Measurements from ENCODE around the gene RITA1.

Gene RITA1

DNA sequence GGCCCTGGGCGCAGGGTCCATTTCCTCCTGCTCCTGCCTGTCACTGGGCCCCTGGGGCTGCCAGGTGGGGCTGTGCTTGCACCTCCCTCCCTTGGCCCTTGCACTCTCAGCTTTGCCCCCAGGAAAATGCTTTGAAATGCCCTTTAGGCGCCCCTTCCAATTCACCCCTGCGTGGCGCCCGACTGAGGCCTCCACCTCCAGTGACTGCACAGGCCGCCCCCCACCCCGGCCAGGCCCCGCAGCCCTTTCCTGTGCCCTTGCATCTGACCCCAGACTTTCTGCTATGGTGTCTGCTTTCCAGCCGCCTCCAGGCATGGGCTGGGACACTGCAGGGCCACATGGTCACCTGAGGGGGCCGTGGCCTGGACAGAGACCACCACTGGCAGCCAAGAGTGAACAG is 17.7 kb upstream of the RITA1 start:
- no peaks in the 10 kb centered on the region for H3K9me3 ChIP-seq (ENCODE audit: insufficient read depth, low read depth, low read length)
- H3K4me3 ChIP-seq (ENCODE audit: low read length) = no peak overlapping the region
- WGBS = 94% methylated on average over 10 of the region's 10 CpGs
- peaks cover 91% of the 10 kb centered on the region for H3K36me3 ChIP-seq (ENCODE audit: insufficient read depth, low read length)
- no peak overlapping the region for H3K9ac ChIP-seq (ENCODE audit: low read depth, low read length)
- no peaks in the 10 kb centered on the region for H3K27me3 ChIP-seq (ENCODE audit: insufficient read depth, low read length)
- H3K4me1 ChIP-seq (ENCODE audit: insufficient read depth, low read length) = no peaks in the 10 kb centered on the region
- no peak overlapping the region for H3K27ac ChIP-seq (ENCODE audit: low read depth, low read length)

DNA sequence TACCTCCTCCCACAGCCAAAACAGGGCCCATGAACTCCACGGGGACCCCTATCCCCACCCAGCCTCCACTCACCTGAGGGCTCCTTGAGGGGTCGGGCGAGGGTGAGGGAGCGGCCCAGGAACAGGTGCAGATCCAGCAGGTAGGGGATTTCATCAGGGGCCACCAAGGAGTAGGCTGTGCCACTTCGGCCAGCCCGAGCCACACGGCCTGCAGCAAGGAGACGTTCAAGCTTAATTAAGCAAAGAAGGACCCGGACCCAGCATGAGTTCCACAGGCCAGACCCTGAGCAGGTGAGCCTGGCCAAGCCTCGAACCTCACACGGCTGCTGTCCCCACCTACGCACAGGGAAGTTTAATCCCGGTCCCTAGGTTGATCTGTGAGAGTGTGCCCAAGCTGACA is 15.8 kb upstream of the RITA1 start:
- 95% methylated on average over 13 of the region's 13 CpGs for WGBS
- no peaks in the 10 kb centered on the region for H3K27me3 ChIP-seq (ENCODE audit: insufficient read depth, low read length)
- H3K36me3 ChIP-seq (ENCODE audit: insufficient read depth, low read length) = peaks cover 98% of the 10 kb centered on the region
- H3K9ac ChIP-seq (ENCODE audit: low read depth, low read length) = no peak overlapping the region
- H3K4me3 ChIP-seq (ENCODE audit: low read length) = no peak overlapping the region
- no peaks in the 10 kb centered on the region for H3K4me1 ChIP-seq (ENCODE audit: insufficient read depth, low read length)
- no peak overlapping the region for H3K27ac ChIP-seq (ENCODE audit: low read depth, low read length)
- H3K9me3 ChIP-seq (ENCODE audit: insufficient read depth, low read depth, low read length) = no peaks in the 10 kb centered on the region

DNA sequence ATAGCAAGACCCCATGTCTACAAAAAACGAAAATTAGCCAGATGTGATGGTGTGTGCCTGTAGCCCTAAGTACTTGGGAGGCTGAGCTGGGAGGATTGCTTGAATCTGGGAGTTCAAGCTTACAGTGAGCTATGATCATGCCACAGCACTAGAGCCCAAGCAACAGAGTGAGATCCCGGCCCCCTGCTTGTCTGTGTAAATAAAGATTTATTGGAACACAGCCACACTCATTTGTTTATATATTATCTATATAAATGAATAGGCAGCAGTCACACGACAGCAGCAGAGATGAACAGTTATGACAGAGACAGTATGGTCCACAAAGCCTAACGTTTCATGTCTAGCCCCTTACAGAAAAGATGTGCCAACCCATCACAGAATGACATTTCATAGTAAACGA is 15.1 kb upstream of the RITA1 start:
- H3K27me3 ChIP-seq (ENCODE audit: insufficient read depth, low read length) = no peaks in the 10 kb centered on the region
- WGBS = 98% methylated on average over 3 of the region's 5 CpGs
- H3K4me1 ChIP-seq (ENCODE audit: insufficient read depth, low read length) = no peaks in the 10 kb centered on the region
- H3K36me3 ChIP-seq (ENCODE audit: insufficient read depth, low read length) = peaks cover 96% of the 10 kb centered on the region
- no peak overlapping the region for H3K4me3 ChIP-seq (ENCODE audit: low read length)
- H3K9me3 ChIP-seq (ENCODE audit: insufficient read depth, low read depth, low read length) = no peaks in the 10 kb centered on the region
- H3K27ac ChIP-seq (ENCODE audit: low read depth, low read length) = no peak overlapping the region
- H3K9ac ChIP-seq (ENCODE audit: low read depth, low read length) = no peak overlapping the region

DNA sequence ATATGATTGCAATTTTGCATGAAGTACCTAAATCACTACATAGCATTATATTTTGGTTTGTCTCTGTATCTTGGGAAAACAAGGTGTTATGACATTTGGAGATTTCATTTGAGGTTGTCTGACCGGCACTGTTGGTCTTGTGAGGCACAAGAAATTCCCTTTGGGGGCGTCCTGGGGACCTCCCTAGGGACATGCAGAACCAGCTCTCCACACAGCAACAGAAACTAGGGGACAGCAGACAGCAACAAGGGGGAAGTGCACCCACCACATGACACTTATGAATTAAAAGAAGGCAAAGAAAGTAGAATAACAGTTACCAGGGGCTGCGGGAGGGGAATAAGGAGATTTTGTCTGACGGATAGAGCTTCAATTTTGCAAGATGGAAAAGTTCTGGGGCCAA is 14.6 kb upstream of the RITA1 start:
- 97% methylated on average over 4 of the region's 4 CpGs for WGBS

GRCh38 chr12:113171543-113171942 is 14.0 kb upstream of the RITA1 start:
- H3K27me3 ChIP-seq (ENCODE audit: insufficient read depth, low read length) = no peaks in the 10 kb centered on the region
- no peaks in the 10 kb centered on the region for H3K9me3 ChIP-seq (ENCODE audit: insufficient read depth, low read depth, low read length)
- 97% methylated on average over 9 of the region's 9 CpGs for WGBS
- H3K4me3 ChIP-seq (ENCODE audit: low read length) = no peak overlapping the region
- no peaks in the 10 kb centered on the region for H3K4me1 ChIP-seq (ENCODE audit: insufficient read depth, low read length)
- no peak overlapping the region for H3K27ac ChIP-seq (ENCODE audit: low read depth, low read length)
- peaks cover 92% of the 10 kb centered on the region for H3K36me3 ChIP-seq (ENCODE audit: insufficient read depth, low read length)
- no peak overlapping the region for H3K9ac ChIP-seq (ENCODE audit: low read depth, low read length)

More for the DNA sequence above, 14.6 kb upstream of the RITA1 start:
- Histone ChIP-seq H3K9ac (ENCODE audit: low read depth, low read length) (no peak overlapping the region), H3K27me3 (ENCODE audit: insufficient read depth, low read length) (no peaks in the 10 kb centered on the region), H3K9me3 (ENCODE audit: insufficient read depth, low read depth, low read length) (no peaks in the 10 kb centered on the region), H3K4me1 (ENCODE audit: insufficient read depth, low read length) (no peaks in the 10 kb centered on the region), H3K36me3 (ENCODE audit: insufficient read depth, low read length) (peaks cover 92% of the 10 kb centered on the region), H3K27ac (ENCODE audit: low read depth, low read length) (no peak overlapping the region), H3K4me3 (ENCODE audit: low read length) (no peak overlapping the region)

DNA sequence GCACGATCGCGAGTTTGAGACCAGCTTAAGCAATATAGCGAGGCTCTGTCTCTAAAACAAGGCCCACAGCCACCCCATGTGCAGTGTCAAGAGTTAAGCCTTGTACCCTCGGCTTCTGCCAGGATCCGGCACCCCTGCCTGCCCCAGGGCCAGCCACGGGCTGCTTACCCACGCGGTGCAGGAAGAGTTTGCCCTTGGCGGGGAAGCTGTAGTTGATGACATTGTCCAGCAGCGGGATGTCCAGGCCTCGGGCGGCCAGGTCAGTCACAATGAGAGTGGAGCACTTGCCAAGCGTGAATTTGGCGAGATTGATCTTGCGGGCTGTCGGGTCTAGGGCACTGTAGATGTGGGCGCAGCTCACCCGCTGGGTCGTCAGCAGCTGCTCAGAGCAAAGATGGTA is 13.3 kb upstream of the RITA1 start:
- Histone ChIP-seq H3K27me3 (ENCODE audit: insufficient read depth, low read length) (no peaks in the 10 kb centered on the region), H3K4me1 (ENCODE audit: insufficient read depth, low read length) (no peaks in the 10 kb centered on the region), H3K9ac (ENCODE audit: low read depth, low read length) (no peak overlapping the region), H3K9me3 (ENCODE audit: insufficient read depth, low read depth, low read length) (no peaks in the 10 kb centered on the region), H3K36me3 (ENCODE audit: insufficient read depth, low read length) (peaks cover 92% of the 10 kb centered on the region), H3K27ac (ENCODE audit: low read depth, low read length) (no peak overlapping the region), H3K4me3 (ENCODE audit: low read length) (no peak overlapping the region)
- WGBS = 96% methylated on average over 20 of the region's 20 CpGs

DNA sequence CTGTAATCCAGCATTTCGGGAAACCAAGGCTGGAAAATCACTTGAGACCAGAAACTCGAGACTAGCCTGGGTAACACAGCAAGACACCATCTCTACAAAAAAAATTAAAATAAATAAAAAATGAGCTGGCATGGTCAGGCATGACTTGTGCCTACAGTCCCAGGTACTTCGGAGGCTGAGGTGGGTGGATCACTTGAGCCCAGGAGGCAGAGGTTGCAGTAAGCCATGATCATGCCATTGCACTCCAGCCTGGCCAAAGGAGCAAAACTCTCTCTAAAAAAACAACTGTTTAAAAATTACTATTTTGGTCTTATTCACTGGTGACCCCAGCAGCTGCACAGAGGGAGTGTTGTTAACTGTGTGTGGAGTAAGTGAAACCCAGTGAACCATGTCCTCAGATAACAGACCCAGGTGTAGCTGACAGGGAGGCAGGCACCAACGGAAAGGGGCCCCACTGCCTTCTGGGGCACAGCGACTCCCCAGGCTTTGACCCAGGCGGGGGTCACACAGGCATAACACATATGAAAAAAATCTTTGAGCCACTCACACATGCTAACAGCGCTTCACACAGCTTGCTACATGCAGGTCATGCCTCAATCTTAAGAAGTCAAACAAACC is 12.3 kb upstream of the RITA1 start:
- no peak overlapping the region for H3K4me3 ChIP-seq (ENCODE audit: low read length)
- no peaks in the 10 kb centered on the region for H3K9me3 ChIP-seq (ENCODE audit: insufficient read depth, low read depth, low read length)
- no peaks in the 10 kb centered on the region for H3K27me3 ChIP-seq (ENCODE audit: insufficient read depth, low read length)
- H3K36me3 ChIP-seq (ENCODE audit: insufficient read depth, low read length) = peaks cover 92% of the 10 kb centered on the region
- no peak overlapping the region for H3K9ac ChIP-seq (ENCODE audit: low read depth, low read length)
- 95% methylated on average over 7 of the region's 7 CpGs for WGBS
- H3K4me1 ChIP-seq (ENCODE audit: insufficient read depth, low read length) = no peaks in the 10 kb centered on the region
- no peak overlapping the region for H3K27ac ChIP-seq (ENCODE audit: low read depth, low read length)

GRCh38 chr12:113174461-113175384 is 10.8 kb upstream of the RITA1 start:
- 77% methylated on average over 32 of the region's 32 CpGs for WGBS

GRCh38 chr12:113179023-113179422 is 6.5 kb upstream of the RITA1 start:
- H3K9ac ChIP-seq (ENCODE audit: low read depth, low read length) = no peak overlapping the region

More at GRCh38 chr12:113174461-113175384, 10.8 kb upstream of the RITA1 start:
- H3K36me3 ChIP-seq (ENCODE audit: insufficient read depth, low read length) = peaks cover 92% of the 10 kb centered on the region
- H3K27me3 ChIP-seq (ENCODE audit: insufficient read depth, low read length) = no peaks in the 10 kb centered on the region
- H3K9me3 ChIP-seq (ENCODE audit: insufficient read depth, low read depth, low read length) = no peaks in the 10 kb centered on the region
- no peak overlapping the region for H3K9ac ChIP-seq (ENCODE audit: low read depth, low read length)
- no peak overlapping the region for H3K27ac ChIP-seq (ENCODE audit: low read depth, low read length)
- no peak overlapping the region for H3K4me3 ChIP-seq (ENCODE audit: low read length)
- no peaks in the 10 kb centered on the region for H3K4me1 ChIP-seq (ENCODE audit: insufficient read depth, low read length)

GRCh38 chr12:113180333-113180732 is 5.2 kb upstream of the RITA1 start:
- Histone ChIP-seq H3K9ac (ENCODE audit: low read depth, low read length) (no peak overlapping the region), H3K27me3 (ENCODE audit: insufficient read depth, low read length) (no peaks in the 10 kb centered on the region), H3K36me3 (ENCODE audit: insufficient read depth, low read length) (peaks cover 61% of the 10 kb centered on the region), H3K4me1 (ENCODE audit: insufficient read depth, low read length) (no peaks in the 10 kb centered on the region), H3K4me3 (ENCODE audit: low read length) (no peak overlapping the region), H3K9me3 (ENCODE audit: insufficient read depth, low read depth, low read length) (no peaks in the 10 kb centered on the region), H3K27ac (ENCODE audit: low read depth, low read length) (no peak overlapping the region)
- WGBS = 86% methylated on average over 4 of the region's 4 CpGs

More at GRCh38 chr12:113179023-113179422, 6.5 kb upstream of the RITA1 start:
- Histone ChIP-seq H3K36me3 (ENCODE audit: insufficient read depth, low read length) (peaks cover 71% of the 10 kb centered on the region), H3K4me3 (ENCODE audit: low read length) (no peak overlapping the region), H3K4me1 (ENCODE audit: insufficient read depth, low read length) (no peaks in the 10 kb centered on the region), H3K9me3 (ENCODE audit: insufficient read depth, low read depth, low read length) (no peaks in the 10 kb centered on the region), H3K27me3 (ENCODE audit: insufficient read depth, low read length) (no peaks in the 10 kb centered on the region), H3K27ac (ENCODE audit: low read depth, low read length) (no peak overlapping the region)
- WGBS = 97% methylated on average over 14 of the region's 14 CpGs

- Histone ChIP-seq H3K27me3 (ENCODE audit: insufficient read depth, low read length) (no peaks in the 10 kb centered on the region), H3K27ac (ENCODE audit: low read depth, low read length) (no peak overlapping the region), H3K4me3 (ENCODE audit: low read length) (no peak overlapping the region), H3K36me3 (ENCODE audit: insufficient read depth, low read length) (peaks cover 52% of the 10 kb centered on the region), H3K9ac (ENCODE audit: low read depth, low read length) (no peak overlapping the region), H3K9me3 (ENCODE audit: insufficient read depth, low read depth, low read length) (no peaks in the 10 kb centered on the region), H3K4me1 (ENCODE audit: insufficient read depth, low read length) (no peaks in the 10 kb centered on the region; the same call in 1 of the 2 replicates)
- WGBS = 93% methylated on average over 1 of the region's 3 CpGs
Observed at GRCh38 chr12:113181975-113182374, 3.5 kb upstream of the RITA1 start.

Measured in HUES64 (cell line).